Measurements from ENCODE around the gene MPEG1.
A peak's percentile ranks its signal among the peaks of the same experiment; 100 is the strongest.

The MPEG1 gene

GRCh38 chr11:59174664-59175033 is 38.1 kb downstream of the MPEG1 start:
- peaks cover 14% of the 10 kb centered on the region for H3K4me1 ChIP-seq (ENCODE audit: insufficient read depth, poor library complexity, severe bottlenecking)
- peaks cover 13% of the 10 kb centered on the region for H3K36me3 ChIP-seq (ENCODE audit: low read depth)
- peaks cover 6% of the 10 kb centered on the region for H3K9me3 ChIP-seq (ENCODE audit: severe bottlenecking)
- H3K27ac ChIP-seq (ENCODE audit: poor library complexity, severe bottlenecking) = peak overlapping the region; percentile 95
- no peak for TF ChIP-seq CTCF (IDR thresholded peaks at IDR 0.05; ENCODE audit: poor library complexity, severe bottlenecking)
- no peak for DNase-seq (ENCODE audit: low spot score)
- no peaks in the 10 kb centered on the region for H3K27me3 ChIP-seq (ENCODE audit: insufficient read depth, poor library complexity, severe bottlenecking)
- no peak overlapping the region for H3K4me3 ChIP-seq (ENCODE audit: severe bottlenecking)
- peak; percentile 69 for ATAC-seq (ENCODE audit: low read depth)

- DNase-seq (ENCODE audit: low spot score) (peak; percentile 82), ATAC-seq (ENCODE audit: low read depth) (peak; percentile 44)
- H3K4me1 ChIP-seq (ENCODE audit: insufficient read depth, poor library complexity, severe bottlenecking) = peaks cover 14% of the 10 kb centered on the region
- peaks cover 7% of the 10 kb centered on the region for H3K36me3 ChIP-seq (ENCODE audit: low read depth)
- TF ChIP-seq CTCF (IDR thresholded peaks at IDR 0.05; ENCODE audit: poor library complexity, severe bottlenecking) = no peak
- H3K27ac ChIP-seq (ENCODE audit: poor library complexity, severe bottlenecking) = peak overlapping the region; percentile 95
- H3K9me3 ChIP-seq (ENCODE audit: severe bottlenecking) = peaks cover 1% of the 10 kb centered on the region
- H3K27me3 ChIP-seq (ENCODE audit: insufficient read depth, poor library complexity, severe bottlenecking) = no peaks in the 10 kb centered on the region
- H3K4me3 ChIP-seq (ENCODE audit: severe bottlenecking) = peak overlapping the region; percentile 79
Measured at GRCh38 chr11:59173964-59174663, 38.6 kb downstream of the MPEG1 start.

- Histone ChIP-seq H3K4me1 (ENCODE audit: insufficient read depth, poor library complexity, severe bottlenecking) (peaks cover 14% of the 10 kb centered on the region), H3K27ac (ENCODE audit: poor library complexity, severe bottlenecking) (peak overlapping the region; percentile 95), H3K4me3 (ENCODE audit: severe bottlenecking) (peak overlapping the region; percentile 79), H3K9me3 (ENCODE audit: severe bottlenecking) (no peaks in the 10 kb centered on the region), H3K36me3 (ENCODE audit: low read depth) (peaks cover 3% of the 10 kb centered on the region), H3K27me3 (ENCODE audit: insufficient read depth, poor library complexity, severe bottlenecking) (no peaks in the 10 kb centered on the region)
- no peak for TF ChIP-seq CTCF (IDR thresholded peaks at IDR 0.05; ENCODE audit: poor library complexity, severe bottlenecking)
- ATAC-seq (ENCODE audit: low read depth) = peak; percentile 23
- no peak for DNase-seq (ENCODE audit: low spot score)
Measured at GRCh38 chr11:59173080-59173963, 39.4 kb downstream of the MPEG1 start.

- Histone ChIP-seq H3K27me3 (ENCODE audit: insufficient read depth, poor library complexity, severe bottlenecking) (no peaks in the 10 kb centered on the region), H3K27ac (ENCODE audit: poor library complexity, severe bottlenecking) (peak overlapping the region; percentile 95), H3K4me3 (ENCODE audit: severe bottlenecking) (peak overlapping the region; percentile 79), H3K4me1 (ENCODE audit: insufficient read depth, poor library complexity, severe bottlenecking) (peaks cover 14% of the 10 kb centered on the region), H3K36me3 (ENCODE audit: low read depth) (no peaks in the 10 kb centered on the region), H3K9me3 (ENCODE audit: severe bottlenecking) (no peaks in the 10 kb centered on the region)
- DNase-seq (ENCODE audit: low spot score) (no peak), ATAC-seq (ENCODE audit: low read depth) (peak; percentile 2; the same call in 1 of the 3 replicates)
- TF ChIP-seq CTCF (IDR thresholded peaks at IDR 0.05; ENCODE audit: poor library complexity, severe bottlenecking) = no peak
Measured at GRCh38 chr11:59172345-59173079, 40.2 kb downstream of the MPEG1 start.
